HepG2 (cell line): Measurements from ENCODE around the gene ETF1. TPM values are rescaled to one million over a fixed set of nuclear protein-coding genes. Genes with fewer than 3 reads are reported as not detected.

ENCODE experiments used
- CBFB ChIP-seq: sonication (generic); formaldehyde crosslinking; IDR thresholded peaks from 2 replicates; pipeline ENCODE4 v1.4.0; 2020; ENCODE audit warnings: missing genetic modification reagents
- CBX5 ChIP-seq: sonication (generic); formaldehyde crosslinking; IDR thresholded peaks from 2 replicates; pipeline ENCODE4 v1.4.0; 2020; ENCODE audit warnings: missing genetic modification reagents, borderline replicate concordance
- CENPX ChIP-seq: sonication (generic); formaldehyde crosslinking; IDR thresholded peaks from 2 replicates; pipeline ENCODE4 v1.9.0; 2021; ENCODE audit warnings: mild to moderate bottlenecking, missing genetic modification reagents, moderate library complexity
- GATAD2A ChIP-seq: IDR thresholded peaks from 2 replicates; pipeline ENCODE4 v1.6.1; 2016
- HMG20A ChIP-seq: IDR thresholded peaks from 2 replicates; pipeline ENCODE4 v1.6.1; 2016; ENCODE audit warnings: borderline replicate concordance
- HOXD1 ChIP-seq: sonication (generic); formaldehyde crosslinking; IDR thresholded peaks from 2 replicates; pipeline ENCODE4 v1.5.0; 2020; ENCODE audit warnings: missing genetic modification reagents
- IKZF1 ChIP-seq: fragments of 450-650 bp; IDR thresholded peaks from 2 replicates; pipeline ENCODE4 v1.7.1; 2016
- KDM3A ChIP-seq: IDR thresholded peaks from 2 replicates; pipeline ENCODE4 v1.6.1; 2018; ENCODE audit warnings: low read depth, missing compliant biosample characterization
- MED13 ChIP-seq: sonication (generic); formaldehyde crosslinking; IDR thresholded peaks from 2 replicates; pipeline ENCODE4 v1.5.0; 2020; ENCODE audit warnings: missing genetic modification reagents
- PCBP2 ChIP-seq: fragments of 200-400 bp; formaldehyde crosslinking; optimal IDR thresholded peaks from 2 replicates; pipeline ENCODE3; 2018; ENCODE audit warnings: low read length, low read depth; ENCODE audit not compliant: poor library complexity, severe bottlenecking
- PHF8 ChIP-seq: sonication (generic); formaldehyde crosslinking; IDR thresholded peaks from 2 replicates; pipeline ENCODE4 v1.5.0; 2020; ENCODE audit warnings: missing genetic modification reagents
- YEATS4 ChIP-seq: sonication (generic); formaldehyde crosslinking; IDR thresholded peaks from 2 replicates; pipeline ENCODE4 v1.4.0; 2020; ENCODE audit warnings: missing genetic modification reagents, borderline replicate concordance
- ZNF207 ChIP-seq: fragments of 450-650 bp; IDR thresholded peaks from 2 replicates; pipeline ENCODE4 v1.6.1; 2016; ENCODE audit warnings: antibody characterized with exemption, borderline replicate concordance
- ZNF24 ChIP-seq: fragments of 450-650 bp; IDR thresholded peaks from 2 replicates; pipeline ENCODE4 v1.6.1; 2017; ENCODE audit warnings: antibody characterized with exemption, mild to moderate bottlenecking
- ZNF256 ChIP-seq: sonication (generic); formaldehyde crosslinking; conservative IDR thresholded peaks from 2 replicates; pipeline ENCODE4 v1.4.0; 2020; ENCODE audit warnings: missing genetic modification reagents
- ZNF383 ChIP-seq: sonication (generic); formaldehyde crosslinking; IDR thresholded peaks from 2 replicates; pipeline ENCODE4 v1.4.0; 2020; ENCODE audit warnings: missing genetic modification reagents, mild to moderate bottlenecking, borderline replicate concordance
- ZNF441 ChIP-seq: sonication (generic); formaldehyde crosslinking; IDR thresholded peaks from 2 replicates; pipeline ENCODE4 v1.7.0; 2021; ENCODE audit warnings: missing genetic modification reagents, borderline replicate concordance
- ZNF510 ChIP-seq: sonication (generic); formaldehyde crosslinking; IDR thresholded peaks from 2 replicates; pipeline ENCODE4 v1.4.0; 2020; ENCODE audit warnings: low read depth, mild to moderate bottlenecking, missing genetic modification reagents
- ZNF543 ChIP-seq: sonication (generic); formaldehyde crosslinking; IDR thresholded peaks from 2 replicates; pipeline ENCODE4 v1.4.0; 2020; ENCODE audit warnings: mild to moderate bottlenecking, missing genetic modification reagents
- ZNF619 ChIP-seq: sonication (generic); formaldehyde crosslinking; IDR thresholded peaks from 2 replicates; pipeline ENCODE4 v1.4.0; 2020; ENCODE audit warnings: mild to moderate bottlenecking, missing genetic modification reagents
- ZNF83 ChIP-seq: sonication (generic); formaldehyde crosslinking; IDR thresholded peaks from 2 replicates; pipeline ENCODE4 v1.4.0; 2020; ENCODE audit warnings: missing genetic modification reagents, mild to moderate bottlenecking, borderline replicate concordance
- ZSCAN9 ChIP-seq: IDR thresholded peaks from 2 replicates; pipeline ENCODE4 v1.6.1; 2016; ENCODE audit warnings: borderline replicate concordance
- polyA plus RNA-seq, 8 experiments: library from polyadenylated mRNA; depleted of rRNA in 3 of 8; stranded (reverse) in 7 of 8; unstranded in 1 of 8; fragments of >200 nt; fragmentation: Illumina TruSeq in 4 of 8; extraction: Trizol in 4 of 8; gene quantifications; 2 replicates each; pipeline versions ENCODE4 v1.2.1 to v1.2.3, GENCODE V29; 2011 to 2016; ENCODE audit warnings: low read depth in 4 of 8, missing spikeins in 1 of 8, mixed read lengths in 1 of 8; ENCODE audit not compliant: insufficient read depth in 1 of 8
- total RNA-seq, 5 experiments: library from RNA; depleted of rRNA; stranded (reverse); fragments of >200 nt; fragmentation: Illumina TruSeq; extraction: Trizol; gene quantifications; 2 replicates each; pipeline ENCODE4 v1.2.3, GENCODE V29; 2016; ENCODE audit warnings: low read depth in 1 of 5
- TF ChIP-seq, protein P1 (sequence below): sonication (generic); formaldehyde crosslinking; IDR thresholded peaks from 2 replicates; pipeline ENCODE4 v1.8.0; 2022; ENCODE audit warnings: mild to moderate bottlenecking, missing genetic modification reagents, moderate library complexity
- TF ChIP-seq, protein P2 (sequence below): sonication (generic); formaldehyde crosslinking; IDR thresholded peaks from 2 replicates; pipeline ENCODE4 v1.5.1; 2020; ENCODE audit warnings: mild to moderate bottlenecking, missing genetic modification reagents, borderline replicate concordance
- TF ChIP-seq, protein P3 (sequence below): sonication (generic); formaldehyde crosslinking; IDR thresholded peaks from 2 replicates; pipeline ENCODE4 v1.4.0; 2020; ENCODE audit warnings: mild to moderate bottlenecking, missing genetic modification reagents, borderline replicate concordance
- TF ChIP-seq, protein P4 (sequence below): IDR thresholded peaks from 2 replicates; pipeline ENCODE4 v1.6.1; 2016; ENCODE audit warnings: low read depth

ETF1 gene
- total and polyA plus RNA-seq, 2 of the 13 experiments (the other 11 are each of a cell fraction or from before 2014, with no cell fraction given), result 52.1 to 184 TPM

DNA sequence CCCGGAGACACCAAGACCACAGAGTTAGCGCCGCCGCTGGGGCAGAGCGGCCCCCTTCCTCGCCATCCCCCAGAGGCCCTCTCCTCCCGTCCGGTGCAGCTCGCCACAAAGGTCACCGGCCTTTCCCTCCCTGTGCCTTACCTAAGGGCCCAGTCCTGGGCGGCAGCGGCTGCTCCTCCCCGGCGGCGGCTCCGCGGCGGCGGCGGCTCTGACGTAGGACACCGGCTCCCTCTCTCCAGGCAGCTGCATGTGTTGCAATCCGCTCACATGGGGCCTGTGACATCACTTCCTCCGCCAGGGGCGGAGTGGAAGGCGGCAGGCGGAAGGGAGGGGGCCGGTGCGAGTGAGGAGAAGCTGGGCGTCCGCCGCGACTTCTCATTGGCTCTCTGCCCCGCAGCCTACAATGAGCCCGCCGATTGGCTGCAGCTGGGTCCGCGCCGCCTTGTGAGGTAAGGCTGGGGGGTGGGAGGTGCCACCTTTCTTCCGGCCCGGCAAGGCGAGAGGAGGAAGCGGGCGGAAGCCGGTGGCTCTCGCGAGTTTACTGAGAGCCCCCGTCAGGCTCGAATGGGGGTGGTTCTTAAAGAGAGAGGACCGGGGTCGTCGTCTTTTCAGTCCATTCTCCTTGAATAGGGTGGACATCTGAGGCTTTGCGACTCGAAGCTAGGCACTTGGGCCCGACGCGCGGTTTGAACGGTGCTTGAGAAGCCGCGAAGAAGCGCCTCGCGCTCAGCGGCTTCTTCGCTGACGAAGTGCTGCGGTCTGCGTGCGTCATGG, at the start of gene ETF1 (continued):
- TF ChIP-seq, protein P1, sequence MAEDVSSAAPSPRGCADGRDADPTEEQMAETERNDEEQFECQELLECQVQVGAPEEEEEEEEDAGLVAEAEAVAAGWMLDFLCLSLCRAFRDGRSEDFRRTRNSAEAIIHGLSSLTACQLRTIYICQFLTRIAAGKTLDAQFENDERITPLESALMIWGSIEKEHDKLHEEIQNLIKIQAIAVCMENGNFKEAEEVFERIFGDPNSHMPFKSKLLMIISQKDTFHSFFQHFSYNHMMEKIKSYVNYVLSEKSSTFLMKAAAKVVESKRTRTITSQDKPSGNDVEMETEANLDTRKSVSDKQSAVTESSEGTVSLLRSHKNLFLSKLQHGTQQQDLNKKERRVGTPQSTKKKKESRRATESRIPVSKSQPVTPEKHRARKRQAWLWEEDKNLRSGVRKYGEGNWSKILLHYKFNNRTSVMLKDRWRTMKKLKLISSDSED (CRISPR knock-in tag), result no peak
- TF ChIP-seq CENPX (CRISPR knock-in tag), result no peak
- peak; percentile 83 for TF ChIP-seq ZSCAN9 (CRISPR knock-in tag)
- TF ChIP-seq PCBP2, result no peak
- peak; percentile 61 for TF ChIP-seq GATAD2A (CRISPR knock-in tag)
- no peak for TF ChIP-seq ZNF256 (CRISPR knock-in tag)
- TF ChIP-seq ZNF441 (CRISPR knock-in tag), result peak; percentile 66
- TF ChIP-seq, protein P2, sequence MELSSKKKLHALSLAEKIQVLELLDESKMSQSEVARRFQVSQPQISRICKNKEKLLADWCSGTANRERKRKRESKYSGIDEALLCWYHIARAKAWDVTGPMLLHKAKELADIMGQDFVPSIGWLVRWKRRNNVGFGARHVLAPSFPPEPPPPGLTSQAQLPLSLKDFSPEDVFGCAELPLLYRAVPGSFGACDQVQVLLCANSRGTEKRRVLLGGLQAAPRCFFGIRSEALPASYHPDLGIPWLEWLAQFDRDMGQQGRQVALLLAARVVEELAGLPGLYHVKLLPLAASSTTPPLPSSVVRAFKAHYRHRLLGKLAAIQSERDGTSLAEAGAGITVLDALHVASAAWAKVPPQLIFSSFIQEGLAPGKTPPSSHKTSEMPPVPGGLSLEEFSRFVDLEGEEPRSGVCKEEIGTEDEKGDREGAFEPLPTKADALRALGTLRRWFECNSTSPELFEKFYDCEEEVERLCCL (CRISPR knock-in tag), result no peak
- peak; percentile 65; the same call in 1 of the 2 replicates for TF ChIP-seq ZNF510 (CRISPR knock-in tag)
- no peak for TF ChIP-seq IKZF1
- TF ChIP-seq PHF8 (CRISPR knock-in tag), result peak; percentile 84
- TF ChIP-seq MED13 (CRISPR knock-in tag), result no peak
- peak; percentile 84; the same call in 1 of the 2 replicates for TF ChIP-seq KDM3A (CRISPR knock-in tag)
- peak; percentile 81; the same call in 1 of the 2 replicates for TF ChIP-seq ZNF619 (CRISPR knock-in tag)
- no peak for TF ChIP-seq HMG20A (CRISPR knock-in tag)
- TF ChIP-seq, protein P3, sequence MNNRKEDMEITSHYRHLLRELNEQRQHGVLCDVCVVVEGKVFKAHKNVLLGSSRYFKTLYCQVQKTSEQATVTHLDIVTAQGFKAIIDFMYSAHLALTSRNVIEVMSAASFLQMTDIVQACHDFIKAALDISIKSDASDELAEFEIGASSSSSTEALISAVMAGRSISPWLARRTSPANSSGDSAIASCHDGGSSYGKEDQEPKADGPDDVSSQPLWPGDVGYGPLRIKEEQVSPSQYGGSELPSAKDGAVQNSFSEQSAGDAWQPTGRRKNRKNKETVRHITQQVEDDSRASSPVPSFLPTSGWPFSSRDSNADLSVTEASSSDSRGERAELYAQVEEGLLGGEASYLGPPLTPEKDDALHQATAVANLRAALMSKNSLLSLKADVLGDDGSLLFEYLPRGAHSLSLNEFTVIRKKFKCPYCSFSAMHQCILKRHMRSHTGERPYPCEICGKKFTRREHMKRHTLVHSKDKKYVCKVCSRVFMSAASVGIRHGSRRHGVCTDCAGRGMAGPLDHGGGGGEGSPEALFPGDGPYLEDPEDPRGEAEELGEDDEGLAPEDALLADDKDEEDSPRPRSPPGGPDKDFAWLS (CRISPR knock-in tag), result no peak
- TF ChIP-seq CBX5, result peak; percentile 39; the same call in 1 of the 2 replicates
- TF ChIP-seq, protein P4, sequence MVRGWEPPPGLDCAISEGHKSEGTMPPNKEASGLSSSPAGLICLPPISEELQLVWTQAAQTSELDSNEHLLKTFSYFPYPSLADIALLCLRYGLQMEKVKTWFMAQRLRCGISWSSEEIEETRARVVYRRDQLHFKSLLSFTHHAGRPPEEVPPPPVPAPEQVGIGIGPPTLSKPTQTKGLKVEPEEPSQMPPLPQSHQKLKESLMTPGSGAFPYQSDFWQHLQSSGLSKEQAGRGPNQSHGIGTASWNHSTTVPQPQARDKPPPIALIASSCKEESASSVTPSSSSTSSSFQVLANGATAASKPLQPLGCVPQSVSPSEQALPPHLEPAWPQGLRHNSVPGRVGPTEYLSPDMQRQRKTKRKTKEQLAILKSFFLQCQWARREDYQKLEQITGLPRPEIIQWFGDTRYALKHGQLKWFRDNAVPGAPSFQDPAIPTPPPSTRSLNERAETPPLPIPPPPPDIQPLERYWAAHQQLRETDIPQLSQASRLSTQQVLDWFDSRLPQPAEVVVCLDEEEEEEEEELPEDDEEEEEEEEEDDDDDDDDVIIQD (CRISPR knock-in tag), result peak; percentile 11; the same call in 1 of the 2 replicates
- TF ChIP-seq ZNF24, result no peak
- TF ChIP-seq HOXD1 (CRISPR knock-in tag), result peak; percentile 57; the same call in 1 of the 2 replicates
- TF ChIP-seq ZNF207, result no peak
- peak; percentile 29; the same call in 1 of the 2 replicates for TF ChIP-seq ZNF383 (CRISPR knock-in tag)
- TF ChIP-seq CBFB, result peak; percentile 55; the same call in 1 of the 2 replicates
- TF ChIP-seq YEATS4 (CRISPR knock-in tag), result peak; percentile 88
- TF ChIP-seq ZNF543 (CRISPR knock-in tag), result peak; percentile 78
- no peak for TF ChIP-seq ZNF83 (CRISPR knock-in tag)
